ENCODE results near the gene CCDC172. TPM values are rescaled to one million over a fixed set of nuclear protein-coding genes. Genes with fewer than 3 reads are reported as not detected.

The CCDC172 gene
- total RNA-seq, 1 experiment from 2014 or later: not detected

GRCh38 chr10:116371737-116372136, 47.5 kb downstream of the CCDC172 start:
- no peak overlapping the region for H3K4me3 ChIP-seq
- H4K20me1 ChIP-seq (ENCODE audit: insufficient read depth): no peaks in the 10 kb centered on the region
- CTCF ChIA-PET: no interaction called here
- H3F3A ChIP-seq (ENCODE audit: insufficient read depth, low read depth): no peaks in the 10 kb centered on the region
- no peak overlapping the region for H3K27ac ChIP-seq
- no peaks in the 10 kb centered on the region for H3K79me2 ChIP-seq (ENCODE audit: low read depth)
- DNase-seq: no peak
- no TSS peak for BruUV-seq (replicated peaks)
- no peaks in the 10 kb centered on the region for H3K4me1 ChIP-seq (replicated peaks; ENCODE audit: insufficient read depth)
- TF ChIP-seq CTCF (conservative IDR thresholded peaks at IDR 0.05) (no peak), EZH2 (IDR thresholded peaks at IDR 0.05; ENCODE audit: low read depth) (no peak)
- no peak overlapping the region for H3K4me2 ChIP-seq
- intact Hi-C loops (cut with micrococcal nuclease; ENCODE audit: unreplicated experiment): no loop called here
- POLR2A ChIA-PET (ENCODE audit: unreplicated experiment): no interaction called here
- H3K9me2 ChIP-seq (ENCODE audit: insufficient read depth): no peaks in the 10 kb centered on the region
- H2AFZ ChIP-seq: no peak overlapping the region
- H3K9me3 ChIP-seq (ENCODE audit: insufficient read depth, low read depth): no peaks in the 10 kb centered on the region
- H3K27me3 ChIP-seq (ENCODE audit: insufficient read depth, low read depth): no peaks in the 10 kb centered on the region
- H3K36me3 ChIP-seq (ENCODE audit: low read depth): no peaks in the 10 kb centered on the region

- POLR2A ChIA-PET (ENCODE audit: unreplicated experiment): no interaction called here
- Histone ChIP-seq H3K27me3 (ENCODE audit: insufficient read depth, low read depth) (no peaks in the 10 kb centered on the region), H3F3A (ENCODE audit: insufficient read depth, low read depth) (no peaks in the 10 kb centered on the region), H3K4me3 (no peak overlapping the region), H3K79me2 (ENCODE audit: low read depth) (no peaks in the 10 kb centered on the region), H3K4me1 (replicated peaks; ENCODE audit: insufficient read depth) (no peaks in the 10 kb centered on the region), H3K4me2 (no peak overlapping the region), H3K27ac (no peak overlapping the region), H4K20me1 (ENCODE audit: insufficient read depth) (no peaks in the 10 kb centered on the region), H3K36me3 (ENCODE audit: low read depth) (no peaks in the 10 kb centered on the region), H3K9me3 (ENCODE audit: insufficient read depth, low read depth) (no peaks in the 10 kb centered on the region), H2AFZ (no peak overlapping the region), H3K9me2 (ENCODE audit: insufficient read depth) (no peaks in the 10 kb centered on the region)
- TF ChIP-seq CTCF (conservative IDR thresholded peaks at IDR 0.05) (no peak), EZH2 (IDR thresholded peaks at IDR 0.05; ENCODE audit: low read depth) (no peak)
- CTCF ChIA-PET: no interaction called here
- BruUV-seq (replicated peaks): no TSS peak
- no peak for DNase-seq
- intact Hi-C loops (cut with micrococcal nuclease; ENCODE audit: unreplicated experiment): loop anchor here (5.0 kb wide), 1 partner anchor 945 kb away; no protein-coding TSS in a partner anchor
These were observed 58.0 kb downstream of the CCDC172 start for GRCh38 chr10:116382290-116382689.

GRCh38 chr10:116385311-116385710, 61.1 kb downstream of the CCDC172 start:
- intact Hi-C loops (cut with micrococcal nuclease; ENCODE audit: unreplicated experiment): loop anchor here (5.0 kb wide), 1 partner anchor 678 kb away; no protein-coding TSS in a partner anchor
- Histone ChIP-seq H3F3A (ENCODE audit: insufficient read depth, low read depth) (no peaks in the 10 kb centered on the region), H3K9me3 (ENCODE audit: insufficient read depth, low read depth) (no peaks in the 10 kb centered on the region), H3K36me3 (ENCODE audit: low read depth) (no peaks in the 10 kb centered on the region), H3K9me2 (ENCODE audit: insufficient read depth) (no peaks in the 10 kb centered on the region), H2AFZ (no peak overlapping the region), H3K27me3 (ENCODE audit: insufficient read depth, low read depth) (no peaks in the 10 kb centered on the region), H3K4me3 (no peak overlapping the region), H3K79me2 (ENCODE audit: low read depth) (no peaks in the 10 kb centered on the region), H4K20me1 (ENCODE audit: insufficient read depth) (no peaks in the 10 kb centered on the region), H3K27ac (no peak overlapping the region), H3K4me2 (no peak overlapping the region), H3K4me1 (replicated peaks; ENCODE audit: insufficient read depth) (no peaks in the 10 kb centered on the region)
- CTCF ChIA-PET: no interaction called here
- POLR2A ChIA-PET (ENCODE audit: unreplicated experiment): no interaction called here
- BruUV-seq (replicated peaks): no TSS peak
- no peak for TF ChIP-seq CTCF (conservative IDR thresholded peaks at IDR 0.05)
- TF ChIP-seq EZH2 (IDR thresholded peaks at IDR 0.05; ENCODE audit: low read depth): no peak
- DNase-seq: no peak

Data from PC-9 (cell line).